SK-N-SH (cell line): Measurements from ENCODE around the gene TSPAN3. TPM values are rescaled to one million over a fixed set of nuclear protein-coding genes. Genes with fewer than 3 reads are reported as not detected.
A peak's percentile ranks its signal among the peaks of the same experiment; 100 is the strongest.

Experiments used
- CTCF ChIA-PET: fragments of 300-600, 350-600 bp; formaldehyde crosslinking; extraction: SDS; loops from one replicate; lab custom pipeline; 2021; lab: Yijun Ruan, JAX
- POLR2A ChIA-PET: fragments of 350-600 bp; sonication (Branson Sonifier 250); formaldehyde crosslinking; extraction: SDS; loops from one replicate; lab custom pipeline; 2020; ENCODE audit warnings: antibody characterized with exemption, inconsistent platforms; lab: Yijun Ruan, JAX
- DNase-seq: peaks from one replicate; pipeline ENCODE4 v3.0.0; 2012
- H2AFZ ChIP-seq: fragments of 200-600 bp; sonication (generic); 2 replicates; pipeline ENCODE4 v1.8.1; 2016; ENCODE audit warnings: antibody characterized with exemption, mild to moderate bottlenecking, low read depth
- H3F3A ChIP-seq: fragments of 200-600 bp; sonication (generic); replicated peaks from 2 replicates; pipeline ENCODE3; 2016; ENCODE audit warnings: antibody characterized with exemption, mild to moderate bottlenecking; ENCODE audit not compliant: insufficient read depth
- H3K27ac ChIP-seq, 2 experiments: fragments of 200-500 bp in 1 of 2; fragments of 200-600 bp in 1 of 2; sonication (Bioruptor generic) in 1 of 2; sonication (generic), shearing (Covaris generic) in 1 of 2; 2 replicates each; pipeline versions ENCODE4 v1.5.1 to v1.6.1; 2014 to 2016; ENCODE audit warnings: low read depth in 2 of 2, inconsistent platforms in 1 of 2, low read length in 1 of 2, mild to moderate bottlenecking in 1 of 2, mixed read lengths in 1 of 2
- H3K27me3 ChIP-seq: fragments of 200-600 bp; sonication (generic), shearing (Covaris generic); 2 replicates; pipeline ENCODE4 v1.6.1; 2016; ENCODE audit warnings: mixed run types; ENCODE audit not compliant: insufficient read depth
- H3K36me3 ChIP-seq, 2 experiments: fragments of 200-500 bp in 1 of 2; fragments of 200-600 bp in 1 of 2; sonication (Bioruptor generic) in 1 of 2; sonication (generic) in 1 of 2; replicated peaks in 1 of 2; 2 replicates each; pipeline versions ENCODE3 to v1.5.1; 2014 to 2016; ENCODE audit warnings: low read length in 1 of 2, mild to moderate bottlenecking in 1 of 2; ENCODE audit not compliant: insufficient read depth in 2 of 2, control insufficient read depth in 1 of 2
- H3K4me1 ChIP-seq, 2 experiments: fragments of 200-500 bp in 1 of 2; fragments of 200-600 bp in 1 of 2; sonication (Bioruptor generic) in 1 of 2; sonication (generic), shearing (Covaris generic) in 1 of 2; 2 replicates each; pipeline versions ENCODE4 v1.5.1 to v1.6.1; 2014 to 2016; ENCODE audit warnings: low read depth in 1 of 2, low read length in 1 of 2, mixed run types in 1 of 2; ENCODE audit not compliant: insufficient read depth in 2 of 2, control insufficient read depth in 1 of 2
- H3K4me2 ChIP-seq: fragments of 200-600 bp; sonication (generic), shearing (Covaris generic); 2 replicates; pipeline ENCODE4 v1.6.1; 2017; ENCODE audit warnings: mixed run types
- H3K4me3 ChIP-seq, 2 experiments: fragments of 200-500 bp in 1 of 2; fragments of 200-600 bp in 1 of 2; sonication (Bioruptor generic) in 1 of 2; sonication (generic), shearing (Covaris generic) in 1 of 2; 2 replicates each; pipeline versions ENCODE4 v1.5.1 to v1.8.1; 2014 to 2016; ENCODE audit warnings: low read depth in 2 of 2, inconsistent platforms in 1 of 2, low read length in 1 of 2, mild to moderate bottlenecking in 1 of 2, mixed read lengths in 1 of 2, moderate library complexity in 1 of 2
- H3K79me2 ChIP-seq: fragments of 200-600 bp; sonication (generic); 2 replicates; pipeline ENCODE4 v1.8.1; 2017; ENCODE audit warnings: mild to moderate bottlenecking; ENCODE audit not compliant: insufficient read depth
- H3K9ac ChIP-seq: fragments of 200-600 bp; sonication (generic); 2 replicates; pipeline ENCODE4 v1.6.1; 2017; ENCODE audit warnings: mixed run types
- H3K9me2 ChIP-seq: fragments of 200-600 bp; sonication (generic); 2 replicates; pipeline ENCODE4 v1.6.1; 2017; ENCODE audit warnings: mixed run types
- H3K9me3 ChIP-seq: fragments of 200-600 bp; sonication (generic); 2 replicates; pipeline ENCODE4 v1.6.1; 2017; ENCODE audit warnings: mixed run types, mild to moderate bottlenecking, moderate library complexity
- H4K20me1 ChIP-seq: fragments of 200-600 bp; sonication (generic); 2 replicates; pipeline ENCODE4 v1.6.1; 2017; ENCODE audit warnings: mild to moderate bottlenecking, mixed run types; ENCODE audit not compliant: insufficient read depth
- JUND ChIP-seq: IDR thresholded peaks from 2 replicates; pipeline ENCODE4 v1.4.0; 2012
- MXI1 ChIP-seq: IDR thresholded peaks from 2 replicates; pipeline ENCODE4 v1.6.1; 2012; ENCODE audit warnings: mild to moderate bottlenecking, low read depth, low read length, improper control_type of control experiment
- NFIC ChIP-seq: IDR thresholded peaks from 2 replicates; pipeline ENCODE4 v1.4.0; 2012; ENCODE audit warnings: borderline replicate concordance
- RAD21 ChIP-seq: IDR thresholded peaks from 2 replicates; pipeline ENCODE4 v1.6.1; 2012; ENCODE audit warnings: mild to moderate bottlenecking, low read length
- SMC3 ChIP-seq: IDR thresholded peaks from 2 replicates; pipeline ENCODE4 v1.6.1; 2012; ENCODE audit warnings: low read depth, low read length, improper control_type of control experiment
- WGBS: methylation state at CpG from one replicate; pipeline ENCODE4 v1.1.6; 2017; ENCODE audit warnings: low lambda C conversion rate; 5-methylcytosine and 5-hydroxymethylcytosine counted together
- polyA plus RNA-seq, 3 experiments: library from polyadenylated mRNA; depleted of rRNA; stranded (reverse); fragments of >200 nt; gene quantifications; 2 replicates each; pipeline ENCODE4 v1.2.3, GENCODE V29; 2012
- TF ChIP-seq, protein P1 (sequence below): IDR thresholded peaks from 2 replicates; pipeline ENCODE4 v1.4.0; 2012; ENCODE audit warnings: low read depth, borderline replicate concordance
- TF ChIP-seq, protein P2 (sequence below): fragments of 200-600 bp; sonication (generic); IDR thresholded peaks from 2 replicates; pipeline ENCODE4 v1.6.1; 2017; ENCODE audit warnings: antibody characterized with exemption, mild to moderate bottlenecking, moderate library complexity

Gene TSPAN3
- polyA plus RNA-seq, 1 of the 3 experiments (the other 2 are of a cell fraction), result 409 TPM

DNA sequence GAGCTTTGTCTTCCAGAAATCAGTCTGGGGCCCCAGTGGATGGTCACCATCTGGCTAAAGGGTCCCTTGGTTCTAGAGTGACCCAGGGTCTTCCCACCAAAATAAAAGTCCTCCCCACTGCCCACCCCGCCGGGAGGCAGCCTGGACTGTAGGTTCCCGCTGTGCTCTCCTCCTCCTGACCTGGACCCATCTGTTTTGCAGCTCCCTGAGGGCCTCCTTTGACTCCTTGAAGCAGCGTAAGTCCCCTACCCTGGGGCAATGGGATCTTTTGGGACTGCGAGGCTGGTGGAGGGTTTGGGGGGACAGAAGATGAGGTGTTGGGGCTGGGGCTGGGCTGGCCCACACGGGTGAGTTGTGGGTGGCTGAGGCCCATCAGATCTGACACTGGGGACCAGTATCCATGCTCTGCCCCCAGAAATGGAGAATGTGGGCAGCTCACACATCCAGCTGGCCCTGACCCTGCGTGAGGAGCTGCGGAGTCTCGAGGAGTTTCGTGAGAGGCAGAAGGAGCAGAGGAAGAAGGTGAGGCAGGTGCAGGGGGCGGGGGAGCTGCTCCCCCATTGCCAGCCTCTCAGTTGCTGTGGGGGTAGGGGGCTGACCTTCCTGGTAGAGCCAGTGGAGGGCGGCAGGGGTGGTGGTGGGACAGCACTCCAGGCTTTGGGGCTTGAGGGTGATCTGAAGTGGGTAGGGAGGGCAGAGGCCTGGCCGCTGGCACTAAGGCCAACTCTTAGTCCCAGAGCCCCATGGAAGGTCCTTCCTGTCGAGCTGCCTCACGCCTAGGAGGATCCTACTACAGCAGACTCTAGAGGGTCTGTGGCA is 45.6 kb downstream of the TSPAN3 start:
- Histone ChIP-seq H3K27ac (no peak overlapping the region), H3K4me1 (peaks cover 0 to 10% of the 10 kb centered on the region in 2 experiments; a peak in 3 of 4 replicates), H3K9me3 (no peaks in the 10 kb centered on the region), H3K9me2 (no peaks in the 10 kb centered on the region), H3K9ac (no peak overlapping the region), H3K79me2 (no peaks in the 10 kb centered on the region), H3K36me3 (no peaks in the 10 kb centered on the region), H4K20me1 (no peaks in the 10 kb centered on the region), H3K4me3 (no peak overlapping the region), H3F3A (no peaks in the 10 kb centered on the region), H2AFZ (no peak overlapping the region), H3K4me2 (no peak overlapping the region), H3K27me3 (no peaks in the 10 kb centered on the region)
- POLR2A ChIA-PET, result no interaction called here
- peak; percentile 26 for DNase-seq
- WGBS, result 80% methylated on average over 11 of the region's 15 CpGs
- TF ChIP-seq NFIC, result no peak
- CTCF ChIA-PET, result interaction anchor here (0.8 to 4.2 kb wide), 9 partner anchors 9 to 518 kb away, joined by 3 to 46 read pairs (median 5); partner anchors contain the start of gene PSTPIP1

DNA sequence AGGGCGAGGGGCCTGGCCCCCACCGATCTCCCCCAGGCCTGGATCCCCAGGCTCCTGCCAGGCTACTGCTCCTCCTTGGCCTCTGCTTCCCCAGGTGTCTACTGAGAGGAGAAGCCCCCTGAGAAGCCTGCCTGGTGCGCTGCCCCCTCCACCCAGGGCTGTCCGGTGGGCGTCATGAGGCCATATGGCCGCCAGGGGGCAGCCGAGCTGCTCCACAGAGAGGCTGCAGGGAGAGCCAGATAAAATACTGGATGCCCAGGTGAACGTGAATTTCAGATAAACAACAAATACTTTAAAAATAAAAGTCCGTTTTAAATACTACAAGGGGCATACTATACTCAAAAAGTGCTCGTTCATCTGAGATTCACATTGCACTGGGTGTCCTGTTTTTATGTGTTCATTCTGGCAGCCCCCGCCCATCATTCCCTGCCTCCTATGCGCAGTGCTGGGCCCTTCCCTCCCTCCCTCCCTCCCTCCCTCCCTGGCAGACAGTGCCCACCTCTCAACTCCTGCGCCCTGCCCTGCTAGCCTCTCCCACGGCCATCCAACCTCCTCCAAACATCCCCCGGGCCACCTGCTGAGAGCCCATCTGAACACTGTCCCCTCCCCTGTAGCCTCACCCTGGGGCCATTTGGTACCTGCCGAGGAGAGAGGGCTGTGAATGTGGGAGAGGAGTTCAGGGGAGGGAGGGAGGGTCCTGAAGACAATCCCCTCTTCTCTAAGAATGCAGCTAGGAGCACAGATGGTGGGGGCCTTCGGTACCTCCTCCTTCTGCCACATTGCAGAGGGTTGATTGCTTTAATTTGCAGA is 46.4 kb downstream of the TSPAN3 start:
- H4K20me1 ChIP-seq, result no peaks in the 10 kb centered on the region
- TF ChIP-seq, protein P1, sequence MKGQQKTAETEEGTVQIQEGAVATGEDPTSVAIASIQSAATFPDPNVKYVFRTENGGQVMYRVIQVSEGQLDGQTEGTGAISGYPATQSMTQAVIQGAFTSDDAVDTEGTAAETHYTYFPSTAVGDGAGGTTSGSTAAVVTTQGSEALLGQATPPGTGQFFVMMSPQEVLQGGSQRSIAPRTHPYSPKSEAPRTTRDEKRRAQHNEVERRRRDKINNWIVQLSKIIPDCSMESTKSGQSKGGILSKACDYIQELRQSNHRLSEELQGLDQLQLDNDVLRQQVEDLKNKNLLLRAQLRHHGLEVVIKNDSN, result no peak
- TF ChIP-seq RAD21, result peak; percentile 81
- TF ChIP-seq, protein P2, sequence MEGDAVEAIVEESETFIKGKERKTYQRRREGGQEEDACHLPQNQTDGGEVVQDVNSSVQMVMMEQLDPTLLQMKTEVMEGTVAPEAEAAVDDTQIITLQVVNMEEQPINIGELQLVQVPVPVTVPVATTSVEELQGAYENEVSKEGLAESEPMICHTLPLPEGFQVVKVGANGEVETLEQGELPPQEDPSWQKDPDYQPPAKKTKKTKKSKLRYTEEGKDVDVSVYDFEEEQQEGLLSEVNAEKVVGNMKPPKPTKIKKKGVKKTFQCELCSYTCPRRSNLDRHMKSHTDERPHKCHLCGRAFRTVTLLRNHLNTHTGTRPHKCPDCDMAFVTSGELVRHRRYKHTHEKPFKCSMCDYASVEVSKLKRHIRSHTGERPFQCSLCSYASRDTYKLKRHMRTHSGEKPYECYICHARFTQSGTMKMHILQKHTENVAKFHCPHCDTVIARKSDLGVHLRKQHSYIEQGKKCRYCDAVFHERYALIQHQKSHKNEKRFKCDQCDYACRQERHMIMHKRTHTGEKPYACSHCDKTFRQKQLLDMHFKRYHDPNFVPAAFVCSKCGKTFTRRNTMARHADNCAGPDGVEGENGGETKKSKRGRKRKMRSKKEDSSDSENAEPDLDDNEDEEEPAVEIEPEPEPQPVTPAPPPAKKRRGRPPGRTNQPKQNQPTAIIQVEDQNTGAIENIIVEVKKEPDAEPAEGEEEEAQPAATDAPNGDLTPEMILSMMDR, result peak; percentile 94
- peak; percentile 65 for TF ChIP-seq SMC3
- TF ChIP-seq MXI1, result no peak
- no peak for TF ChIP-seq JUND
- ChIA-PET POLR2A (no interaction called here), CTCF (interaction anchor here (0.8 to 4.2 kb wide), 17 partner anchors 8 to 609 kb away, joined by 3 to 46 read pairs (median 5); partner anchors contain the start of genes LINGO1, PSTPIP1 and SCAPER)
- 25% methylated on average over 16 of the region's 17 CpGs for WGBS
- no peaks in the 10 kb centered on the region for H3K27me3 ChIP-seq
- H3K9me3 ChIP-seq, result no peaks in the 10 kb centered on the region
- peak; percentile 94 for DNase-seq
- H3K4me3 ChIP-seq, result no peak overlapping the region; a peak in 1 of 4 replicates
- no peak overlapping the region for H3K27ac ChIP-seq
- H3K9ac ChIP-seq, result no peak overlapping the region
- no peaks in the 10 kb centered on the region for H3K36me3 ChIP-seq
- no peaks in the 10 kb centered on the region for H3F3A ChIP-seq
- no peaks in the 10 kb centered on the region for H3K9me2 ChIP-seq
- no peak overlapping the region for H2AFZ ChIP-seq
- H3K79me2 ChIP-seq, result no peaks in the 10 kb centered on the region
- no peak overlapping the region for H3K4me2 ChIP-seq
- H3K4me1 ChIP-seq, result peaks cover 0 to 10% of the 10 kb centered on the region in 2 experiments; a peak in 3 of 4 replicates
